ENCODE measurements around the gene CNN2. TPM values are rescaled to one million over a fixed set of nuclear protein-coding genes. Genes with fewer than 3 reads are reported as not detected.

CNN2 gene
- total and polyA plus RNA-seq, 9 of the 15 experiments (the other 6 are each of a cell fraction or from before 2014, with no cell fraction given), result 12.1 to 174 (median 52.7) TPM

GRCh38 chr19:1073063-1073955 is 46.9 kb downstream of the CNN2 start (continued):
- TF ChIP-seq ZNF24 (IDR thresholded peaks at IDR 0.05) (no peak), ZNF830 (CRISPR knock-in tag; IDR thresholded peaks at IDR 0.05) (no peak), XRCC3 (IDR thresholded peaks at IDR 0.05) (no peak), SMAD2 (IDR thresholded peaks at IDR 0.05; ENCODE audit: low read depth, low read length) (no peak), RCOR1 (IDR thresholded peaks at IDR 0.05; ENCODE audit: borderline replicate concordance in 1 of 2, low read depth in 2 of 2, low read length in 2 of 2) (peak in 1 of 2 experiments; percentile 43; a peak in 1 of 4 replicates), EHMT2 (IDR thresholded peaks at IDR 0.05) (no peak), ZNF253 (CRISPR knock-in tag; conservative IDR thresholded peaks at IDR 0.05) (no peak), SNIP1 (IDR thresholded peaks at IDR 0.05; ENCODE audit: low read depth) (no peak), TEAD2 (tag; IDR thresholded peaks at IDR 0.05) (no peak), PKNOX1 (IDR thresholded peaks at IDR 0.05) (peak; percentile 36; the same call in 1 of the 2 replicates), MITF (IDR thresholded peaks at IDR 0.05) (peak; percentile 35; the same call in 1 of the 2 replicates), MAX (CRISPR knock-in tag; IDR thresholded peaks at IDR 0.05) (peak; percentile 34), SP1 (CRISPR knock-in tag; IDR thresholded peaks at IDR 0.05) (peak; percentile 62), CEBPG (CRISPR knock-in tag; IDR thresholded peaks at IDR 0.05) (no peak), CEBPG (tag; conservative IDR thresholded peaks at IDR 0.05 in 1 of 2, IDR thresholded peaks at IDR 0.05 in 1 of 2) (no peak), HDAC2 (IDR thresholded peaks at IDR 0.05) (0 out of 2 replicates have a peak, but pooled peaks have one; percentile 26), FOXK2 (conservative IDR thresholded peaks at IDR 0.05 in 1 of 2, IDR thresholded peaks at IDR 0.05 in 1 of 2; ENCODE audit: low read depth in 2 of 2) (peak in 1 of 2 experiments; percentile 60; a peak in 2 of 4 replicates), PHB2 (IDR thresholded peaks at IDR 0.05; ENCODE audit: low read depth) (no peak), POU5F1 (IDR thresholded peaks at IDR 0.05; ENCODE audit: borderline replicate concordance, low read depth, low read length, partially characterized antibody) (no peak), ZBTB34 (CRISPR knock-in tag; IDR thresholded peaks at IDR 0.05) (no peak), NR2C1 (IDR thresholded peaks at IDR 0.05) (peak; percentile 91), NR2C1 (tag; IDR thresholded peaks at IDR 0.05) (peak; percentile 93), PCBP2 (IDR thresholded peaks at IDR 0.05; ENCODE audit: low read depth, low read length, poor library complexity, severe bottlenecking) (no peak), MYBL2 (IDR thresholded peaks at IDR 0.05; ENCODE audit: low read depth) (no peak), MYBL2 (CRISPR knock-in tag; IDR thresholded peaks at IDR 0.05; ENCODE audit: borderline replicate concordance) (no peak), ZNF324 (CRISPR knock-in tag; IDR thresholded peaks at IDR 0.05) (no peak), BHLHE40 (IDR thresholded peaks at IDR 0.05; ENCODE audit: low read length) (peak; percentile 98)
